ENCODE measurements around the gene LRRC4C. TPM values are rescaled to one million over a fixed set of nuclear protein-coding genes. Genes with fewer than 3 reads are reported as not detected.

The LRRC4C gene
- total and polyA plus RNA-seq, 2 donors (not counting 3 experiments of a cell fraction or from before 2014, with no cell fraction given), result not detected

GRCh38 chr11:40619654-40620053 is 839.8 kb downstream of the LRRC4C start:
- no peaks in the 10 kb centered on the region for H3K9me3 ChIP-seq (replicated peaks; ENCODE audit: control insufficient read depth, insufficient read depth, low read length)
- H3K4me1 ChIP-seq (ENCODE audit: control insufficient read depth, extremely low read depth, insufficient read depth, low read length), result no peaks in the 10 kb centered on the region
- H3K79me2 ChIP-seq (ENCODE audit: control insufficient read depth, insufficient read depth, low read length), result no peaks in the 10 kb centered on the region
- no peak overlapping the region for H3K27ac ChIP-seq (ENCODE audit: insufficient read depth, low read depth, low read length)
- no peak overlapping the region for H3K9ac ChIP-seq (replicated peaks; ENCODE audit: extremely low read depth, insufficient read depth, low read length)
- CTCF ChIA-PET, result no interaction called here
- intact Hi-C loops (cut with micrococcal nuclease), result no loop called here
- dilution Hi-C loops (cut with MboI; ENCODE audit: extremely low pct_ligation_motif_present, low sequenced_read_pairs), result no loop called here
- no peaks in the 10 kb centered on the region for H3K36me3 ChIP-seq (ENCODE audit: control insufficient read depth in 2 of 2, extremely low read depth in 1 of 2, insufficient read depth in 2 of 2, low read length in 2 of 2)
- no peaks in the 10 kb centered on the region for H3K9me1 ChIP-seq (replicated peaks; ENCODE audit: control insufficient read depth, extremely low read depth, insufficient read depth, low read length)
- no peak overlapping the region for H3K4me2 ChIP-seq (ENCODE audit: insufficient read depth, low read length)
- H3K27me3 ChIP-seq (ENCODE audit: control insufficient read depth in 2 of 2, insufficient read depth in 2 of 2, low read length in 2 of 2), result no peaks in the 10 kb centered on the region
- DNase-seq (ENCODE audit: low read depth, low spot score) (no peak), FAIRE-seq (no peak)
- no peak overlapping the region for H3K4me3 ChIP-seq (replicated peaks in 1 of 3; ENCODE audit: insufficient read depth in 1 of 3, low read depth in 1 of 3, low read length in 3 of 3)
- BruUV-seq (replicated peaks), result no TSS peak
- POLR2A ChIA-PET, result no interaction called here
- no peak overlapping the region for H2AFZ ChIP-seq (ENCODE audit: low read depth, low read length)
- no peak for TF ChIP-seq POLR2A (IDR thresholded peaks at IDR 0.05; ENCODE audit: low read depth, low read length)
- no peak for TF ChIP-seq EZH2 (IDR thresholded peaks at IDR 0.05; ENCODE audit: borderline replicate concordance, low read depth, low read length, severe bottlenecking)
- TF ChIP-seq JUN (IDR thresholded peaks at IDR 0.05; ENCODE audit: borderline replicate concordance, insufficient read depth, insufficient read length, low read depth), result no peak
- TF ChIP-seq CTCF (IDR thresholded peaks at IDR 0.05; ENCODE audit: extremely low read depth in 1 of 2, insufficient read depth in 1 of 2, low read depth in 1 of 2, low read length in 2 of 2), result no peak
- no peak for TF ChIP-seq FOS (IDR thresholded peaks at IDR 0.05; ENCODE audit: borderline replicate concordance, insufficient read depth, low read length)
- no peak for TF ChIP-seq POLR2AphosphoS5 (IDR thresholded peaks at IDR 0.05; ENCODE audit: insufficient read depth, low read depth, low read length)
- no peak for TF ChIP-seq MAX (IDR thresholded peaks at IDR 0.05; ENCODE audit: insufficient read depth, insufficient read length)
- no peak for TF ChIP-seq GATA2 (IDR thresholded peaks at IDR 0.05; ENCODE audit: insufficient read depth, insufficient read length, low read depth, low read length)
- no peak for TF ChIP-seq MYC (IDR thresholded peaks at IDR 0.05; ENCODE audit: low read depth, low read length)
- no peaks in the 10 kb centered on the region for H4K20me1 ChIP-seq (replicated peaks; ENCODE audit: control insufficient read depth, extremely low read depth, insufficient read depth, low read length)

Data from endothelial cell of umbilical vein (primary cell).